ENCODE data around the gene CLSTN2. TPM values are rescaled to one million over a fixed set of nuclear protein-coding genes. Genes with fewer than 3 reads are reported as not detected.

Gene CLSTN2
- total and polyA plus RNA-seq, 4 donors, result 20.7 to 44.5 (median 22.7) TPM

- DNase-seq (ENCODE audit: low read depth in 4 of 6, low spot score in 6 of 6), result no peak
- 83% methylated on average over 1 of the region's 1 CpG for WGBS (ENCODE audit: insufficient coverage)
- H3K36me3 ChIP-seq (ENCODE audit: control insufficient read depth, insufficient read depth, low read length), result no peaks in the 10 kb centered on the region
- H3K27me3 ChIP-seq (ENCODE audit: control insufficient read depth, insufficient read depth, low read length), result no peaks in the 10 kb centered on the region
- H3K4me3 ChIP-seq (ENCODE audit: low read depth, low read length), result no peak overlapping the region
- no peaks in the 10 kb centered on the region for H3K9me3 ChIP-seq (ENCODE audit: control insufficient read depth, insufficient read depth, low read length)
- no peak overlapping the region for H3K27ac ChIP-seq (ENCODE audit: low read depth, low read length)
- H3K4me1 ChIP-seq (ENCODE audit: control insufficient read depth, insufficient read depth, low read length), result no peaks in the 10 kb centered on the region
Observed at GRCh38 chr3:140599496-140599895, 664.5 kb downstream of the CLSTN2 start.

GRCh38 chr3:140601881-140602280 is 666.9 kb downstream of the CLSTN2 start:
- Histone ChIP-seq H3K27me3 (ENCODE audit: control insufficient read depth, insufficient read depth, low read length) (no peaks in the 10 kb centered on the region), H3K4me3 (ENCODE audit: low read depth, low read length) (no peak overlapping the region), H3K4me1 (ENCODE audit: control insufficient read depth, insufficient read depth, low read length) (no peaks in the 10 kb centered on the region), H3K36me3 (ENCODE audit: control insufficient read depth, insufficient read depth, low read length) (no peaks in the 10 kb centered on the region), H3K27ac (ENCODE audit: low read depth, low read length) (no peak overlapping the region), H3K9me3 (ENCODE audit: control insufficient read depth, insufficient read depth, low read length) (no peaks in the 10 kb centered on the region)
- 100% methylated on average over 2 of the region's 3 CpGs for WGBS (ENCODE audit: insufficient coverage)
- DNase-seq (ENCODE audit: low read depth in 4 of 6, low spot score in 6 of 6), result no peak

- WGBS (ENCODE audit: insufficient coverage), result no CpG with 5 or more reads among the region's 2 CpGs
- Histone ChIP-seq H3K4me1 (ENCODE audit: control insufficient read depth, insufficient read depth, low read length) (no peaks in the 10 kb centered on the region), H3K4me3 (ENCODE audit: low read depth, low read length) (no peak overlapping the region), H3K9me3 (ENCODE audit: control insufficient read depth, insufficient read depth, low read length) (peaks cover 3% of the 10 kb centered on the region), H3K27ac (ENCODE audit: low read depth, low read length) (no peak overlapping the region), H3K36me3 (ENCODE audit: control insufficient read depth, insufficient read depth, low read length) (no peaks in the 10 kb centered on the region), H3K27me3 (ENCODE audit: control insufficient read depth, insufficient read depth, low read length) (no peaks in the 10 kb centered on the region)
- no peak for DNase-seq (ENCODE audit: low read depth in 4 of 6, low spot score in 6 of 6)
Observed at GRCh38 chr3:140602781-140603180, 667.8 kb downstream of the CLSTN2 start.

GRCh38 chr3:140603766-140604165 is 668.8 kb downstream of the CLSTN2 start:
- Histone ChIP-seq H3K36me3 (ENCODE audit: control insufficient read depth, insufficient read depth, low read length) (no peaks in the 10 kb centered on the region), H3K4me1 (ENCODE audit: control insufficient read depth, insufficient read depth, low read length) (no peaks in the 10 kb centered on the region), H3K27ac (ENCODE audit: low read depth, low read length) (no peak overlapping the region), H3K9me3 (ENCODE audit: control insufficient read depth, insufficient read depth, low read length) (peaks cover 3% of the 10 kb centered on the region), H3K27me3 (ENCODE audit: control insufficient read depth, insufficient read depth, low read length) (no peaks in the 10 kb centered on the region), H3K4me3 (ENCODE audit: low read depth, low read length) (no peak overlapping the region)
- no CpG with 5 or more reads among the region's 3 CpGs for WGBS (ENCODE audit: insufficient coverage)
- no peak for DNase-seq (ENCODE audit: low read depth in 4 of 6, low spot score in 6 of 6)

- H3K36me3 ChIP-seq (ENCODE audit: control insufficient read depth, insufficient read depth, low read length), result no peaks in the 10 kb centered on the region
- H3K9me3 ChIP-seq (ENCODE audit: control insufficient read depth, insufficient read depth, low read length), result peaks cover 3% of the 10 kb centered on the region
- H3K27me3 ChIP-seq (ENCODE audit: control insufficient read depth, insufficient read depth, low read length), result no peaks in the 10 kb centered on the region
- no peaks in the 10 kb centered on the region for H3K4me1 ChIP-seq (ENCODE audit: control insufficient read depth, insufficient read depth, low read length)
- no peak overlapping the region for H3K4me3 ChIP-seq (ENCODE audit: low read depth, low read length)
- DNase-seq (ENCODE audit: low read depth in 4 of 6, low spot score in 6 of 6), result no peak
- 100% methylated on average over 1 of the region's 3 CpGs for WGBS (ENCODE audit: insufficient coverage)
- H3K27ac ChIP-seq (ENCODE audit: low read depth, low read length), result no peak overlapping the region
Observed at GRCh38 chr3:140610544-140610943, 675.6 kb downstream of the CLSTN2 start.

GRCh38 chr3:140614001-140614400 is 679.0 kb downstream of the CLSTN2 start:
- peak in 1 of 6 donors; percentile 56 for DNase-seq (ENCODE audit: low read depth in 4 of 6, low spot score in 6 of 6)

GRCh38 chr3:140617135-140617534 is 682.1 kb downstream of the CLSTN2 start:
- Histone ChIP-seq H3K9me3 (ENCODE audit: control insufficient read depth, insufficient read depth, low read length) (peaks cover 3% of the 10 kb centered on the region), H3K36me3 (ENCODE audit: control insufficient read depth, insufficient read depth, low read length) (no peaks in the 10 kb centered on the region), H3K4me3 (ENCODE audit: low read depth, low read length) (no peak overlapping the region), H3K27ac (ENCODE audit: low read depth, low read length) (no peak overlapping the region), H3K27me3 (ENCODE audit: control insufficient read depth, insufficient read depth, low read length) (no peaks in the 10 kb centered on the region), H3K4me1 (ENCODE audit: control insufficient read depth, insufficient read depth, low read length) (no peaks in the 10 kb centered on the region)
- no peak for DNase-seq (ENCODE audit: low read depth in 4 of 6, low spot score in 6 of 6)
- WGBS (ENCODE audit: insufficient coverage), result 71% methylated on average over 1 of the region's 2 CpGs

More at GRCh38 chr3:140614001-140614400, 679.0 kb downstream of the CLSTN2 start:
- no peaks in the 10 kb centered on the region for H3K9me3 ChIP-seq (ENCODE audit: control insufficient read depth, insufficient read depth, low read length)
- no peaks in the 10 kb centered on the region for H3K36me3 ChIP-seq (ENCODE audit: control insufficient read depth, insufficient read depth, low read length)
- no CpG with 5 or more reads among the region's 1 CpG for WGBS (ENCODE audit: insufficient coverage)
- H3K4me3 ChIP-seq (ENCODE audit: low read depth, low read length), result no peak overlapping the region
- no peaks in the 10 kb centered on the region for H3K27me3 ChIP-seq (ENCODE audit: control insufficient read depth, insufficient read depth, low read length)
- H3K4me1 ChIP-seq (ENCODE audit: control insufficient read depth, insufficient read depth, low read length), result no peaks in the 10 kb centered on the region
- H3K27ac ChIP-seq (ENCODE audit: low read depth, low read length), result no peak overlapping the region

- no peak for DNase-seq (ENCODE audit: low read depth in 4 of 6, low spot score in 6 of 6)
- 98% methylated on average over 4 of the region's 7 CpGs for WGBS (ENCODE audit: insufficient coverage)
Observed at GRCh38 chr3:140626856-140627255, 691.9 kb downstream of the CLSTN2 start.

More at GRCh38 chr3:140626856-140627255, 691.9 kb downstream of the CLSTN2 start:
- Histone ChIP-seq H3K27ac (ENCODE audit: low read depth, low read length) (no peak overlapping the region), H3K36me3 (ENCODE audit: control insufficient read depth, insufficient read depth, low read length) (no peaks in the 10 kb centered on the region), H3K9me3 (ENCODE audit: control insufficient read depth, insufficient read depth, low read length) (no peaks in the 10 kb centered on the region), H3K4me1 (ENCODE audit: control insufficient read depth, insufficient read depth, low read length) (no peaks in the 10 kb centered on the region), H3K27me3 (ENCODE audit: control insufficient read depth, insufficient read depth, low read length) (no peaks in the 10 kb centered on the region), H3K4me3 (ENCODE audit: low read depth, low read length) (no peak overlapping the region)

Small RNAs within 50 kb of the gene (small RNA-seq; reads per million reads assigned to genes)
- gene AC048346.1 (ENCODE audit: low replicate concordance), result not detected

Measured in spinal cord (tissue), 10 donors.